Upper lobe of left lung (tissue), 6 donors: ENCODE data around the gene SBF2. TPM values are rescaled to one million over a fixed set of nuclear protein-coding genes. Genes with fewer than 3 reads are reported as not detected.

ENCODE experiments used
- ATAC-seq, 2 donors: fragments of 200-7000 bp; cut with Tn5 transposase; one replicate each; pipeline ENCODE4 v1.9.1; 2022; ENCODE audit warnings: mild to moderate bottlenecking in 2 of 2, moderate library complexity in 2 of 2; ENCODE audit not compliant: low FRiP score in 2 of 2
- DNase-seq, 2 donors: peaks; one replicate each; pipeline ENCODE4 v3.0.0-alpha.2; 2019 to 2020
- H3K27ac ChIP-seq, 4 donors: fragments of 200-600 bp; sonication (generic); one replicate each; pipeline ENCODE4 v1.5.1; 2016 to 2019
- H3K27me3 ChIP-seq, 4 donors: fragments of 200-600 bp; sonication (generic); one replicate each; pipeline ENCODE4 v1.5.1; 2017 to 2019
- H3K36me3 ChIP-seq, 4 donors: fragments of 200-600 bp; sonication (generic); one replicate each; pipeline ENCODE4 v1.5.1; 2016 to 2019
- H3K4me1 ChIP-seq, 4 donors: fragments of 200-600 bp; sonication (generic); one replicate each; pipeline ENCODE4 v1.5.1; 2018 to 2019
- H3K4me3 ChIP-seq, 4 donors: fragments of 200-600 bp; sonication (generic); one replicate each; pipeline ENCODE4 v1.5.1; 2017 to 2019; ENCODE audit warnings: mild to moderate bottlenecking in 2 of 4, moderate library complexity in 1 of 4
- H3K9me3 ChIP-seq, 4 donors: fragments of 200-600 bp; sonication (generic); one replicate each; pipeline ENCODE4 v1.5.1; 2018 to 2019
- EP300 ChIP-seq, 4 donors: sonication (generic); formaldehyde crosslinking; IDR thresholded peaks; one replicate each; pipeline ENCODE4 v1.5.1; 2017; ENCODE audit warnings: antibody characterized with exemption in 4 of 4, control low read depth in 2 of 4
- POLR2A ChIP-seq, 4 donors: fragments of 450-650 bp; IDR thresholded peaks; one replicate each; pipeline ENCODE4 v1.5.1; 2016 to 2017; ENCODE audit warnings: antibody characterized with exemption in 4 of 4, mild to moderate bottlenecking in 2 of 4
- POLR2AphosphoS5 ChIP-seq, 2 donors: sonication (generic); formaldehyde crosslinking; IDR thresholded peaks; one replicate each; pipeline ENCODE4 v1.5.1; 2017; ENCODE audit warnings: antibody characterized with exemption in 2 of 2
- WGBS, 2 donors: methylation state at CpG; one replicate each; pipeline ENCODE4 v1.1.5; 2017 to 2018; 5-methylcytosine and 5-hydroxymethylcytosine counted together
- total RNA-seq, 6 donors: library from RNA; depleted of rRNA in 4 of 6; stranded (reverse); fragments of >200 nt in 4 of 6; gene quantifications; one replicate each; pipeline versions ENCODE4 v1.1.0 to v1.2.1, GENCODE V29; 2016 to 2021
- TF ChIP-seq, protein P1 (sequence below), 6 experiments: fragments of 450-650 bp in 4 of 6; fragments of 200-600 bp in 2 of 6; sonication (generic) in 2 of 6; IDR thresholded peaks; one replicate each; pipeline ENCODE4 v1.5.1; 2016 to 2019; ENCODE audit warnings: antibody characterized with exemption in 6 of 6
- donor health status: DM: no; HTN: no; CAD: no; lungs with moderate emphysema.
- donor health status: DM: no; HTN: yes; CAD: no; lungs with severe emphysema.

SBF2 gene
- total RNA-seq, 6 donors from 2014 or later: 22.2 to 54.5 (median 41.2) TPM

- ATAC-seq: no peak
- 79 to 86% methylated on average over 2 of the region's 2 CpGs for WGBS, 2 donors
- DNase-seq: no peak
- Histone ChIP-seq H3K4me3 (no peak overlapping the region), H3K27me3 (no peaks in the 10 kb centered on the region), H3K4me1 (no peaks in the 10 kb centered on the region), H3K9me3 (no peaks in the 10 kb centered on the region), H3K27ac (no peak overlapping the region), H3K36me3 (peaks cover 0 to 30% (median 0%) of the 10 kb centered on the region in 4 donors)
- TF ChIP-seq, protein P1, sequence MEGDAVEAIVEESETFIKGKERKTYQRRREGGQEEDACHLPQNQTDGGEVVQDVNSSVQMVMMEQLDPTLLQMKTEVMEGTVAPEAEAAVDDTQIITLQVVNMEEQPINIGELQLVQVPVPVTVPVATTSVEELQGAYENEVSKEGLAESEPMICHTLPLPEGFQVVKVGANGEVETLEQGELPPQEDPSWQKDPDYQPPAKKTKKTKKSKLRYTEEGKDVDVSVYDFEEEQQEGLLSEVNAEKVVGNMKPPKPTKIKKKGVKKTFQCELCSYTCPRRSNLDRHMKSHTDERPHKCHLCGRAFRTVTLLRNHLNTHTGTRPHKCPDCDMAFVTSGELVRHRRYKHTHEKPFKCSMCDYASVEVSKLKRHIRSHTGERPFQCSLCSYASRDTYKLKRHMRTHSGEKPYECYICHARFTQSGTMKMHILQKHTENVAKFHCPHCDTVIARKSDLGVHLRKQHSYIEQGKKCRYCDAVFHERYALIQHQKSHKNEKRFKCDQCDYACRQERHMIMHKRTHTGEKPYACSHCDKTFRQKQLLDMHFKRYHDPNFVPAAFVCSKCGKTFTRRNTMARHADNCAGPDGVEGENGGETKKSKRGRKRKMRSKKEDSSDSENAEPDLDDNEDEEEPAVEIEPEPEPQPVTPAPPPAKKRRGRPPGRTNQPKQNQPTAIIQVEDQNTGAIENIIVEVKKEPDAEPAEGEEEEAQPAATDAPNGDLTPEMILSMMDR (IDR thresholded peaks at IDR 0.05): no peak
- no peak for TF ChIP-seq POLR2AphosphoS5 (IDR thresholded peaks at IDR 0.05)
- no peak for TF ChIP-seq EP300 (IDR thresholded peaks at IDR 0.05)
- TF ChIP-seq POLR2A (IDR thresholded peaks at IDR 0.05): no peak
These were observed 455.8 kb downstream of the SBF2 start for GRCh38 chr11:9838229-9838628.

- no peaks in the 10 kb centered on the region for H3K4me1 ChIP-seq
- peaks cover 0 to 24% (median 0%) of the 10 kb centered on the region in 4 donors for H3K36me3 ChIP-seq
- TF ChIP-seq POLR2A (IDR thresholded peaks at IDR 0.05) (no peak), EP300 (IDR thresholded peaks at IDR 0.05) (no peak)
- no peak for ATAC-seq
- no peak overlapping the region for H3K4me3 ChIP-seq
- no peak for DNase-seq
- 95 to 100% methylated on average over 3 of the region's 3 CpGs for WGBS, 2 donors
- no peaks in the 10 kb centered on the region for H3K9me3 ChIP-seq
- no peaks in the 10 kb centered on the region for H3K27me3 ChIP-seq
- no peak overlapping the region for H3K27ac ChIP-seq
These were observed 459.7 kb downstream of the SBF2 start for GRCh38 chr11:9834291-9834690.

- ATAC-seq (no peak), DNase-seq (no peak)
- no peak overlapping the region for H3K27ac ChIP-seq
- peaks cover 0 to 18% (median 0%) of the 10 kb centered on the region in 4 donors for H3K36me3 ChIP-seq
- H3K4me3 ChIP-seq: no peak overlapping the region
- H3K4me1 ChIP-seq: peaks cover 0 to 6% (median 0%) of the 10 kb centered on the region in 4 donors
- TF ChIP-seq POLR2AphosphoS5 (IDR thresholded peaks at IDR 0.05) (no peak), EP300 (IDR thresholded peaks at IDR 0.05) (no peak), POLR2A (IDR thresholded peaks at IDR 0.05) (no peak)
- TF ChIP-seq, protein P1 (IDR thresholded peaks at IDR 0.05): no peak
- no peaks in the 10 kb centered on the region for H3K27me3 ChIP-seq
- H3K9me3 ChIP-seq: no peaks in the 10 kb centered on the region
- 97 to 100% methylated on average over 3 of the region's 3 CpGs for WGBS, 2 donors
These were observed 462.9 kb downstream of the SBF2 start for GRCh38 chr11:9831122-9831521.

GRCh38 chr11:9827708-9828107 lies 466.3 kb downstream of the SBF2 start:
- Histone ChIP-seq H3K36me3 (peaks cover 0 to 15% (median 0%) of the 10 kb centered on the region in 4 donors), H3K27ac (no peak overlapping the region), H3K4me1 (peaks cover 0 to 6% (median 0%) of the 10 kb centered on the region in 4 donors), H3K27me3 (no peaks in the 10 kb centered on the region), H3K4me3 (no peak overlapping the region), H3K9me3 (no peaks in the 10 kb centered on the region)
- WGBS, 2 donors: 64 to 75% methylated on average over 1 of the region's 1 CpG
- no peak for ATAC-seq
- TF ChIP-seq POLR2A (IDR thresholded peaks at IDR 0.05): no peak
- no peak for TF ChIP-seq POLR2AphosphoS5 (IDR thresholded peaks at IDR 0.05)
- no peak for DNase-seq

GRCh38 chr11:9826390-9826789 lies 467.6 kb downstream of the SBF2 start:
- H3K36me3 ChIP-seq: peaks cover 0 to 6% (median 0%) of the 10 kb centered on the region in 4 donors
- no peak for DNase-seq
- H3K4me3 ChIP-seq: no peak overlapping the region
- no peak for TF ChIP-seq POLR2AphosphoS5 (IDR thresholded peaks at IDR 0.05)
- TF ChIP-seq EP300 (IDR thresholded peaks at IDR 0.05): no peak
- TF ChIP-seq, protein P1 (IDR thresholded peaks at IDR 0.05): no peak
- TF ChIP-seq POLR2A (IDR thresholded peaks at IDR 0.05): no peak
- H3K27me3 ChIP-seq: no peaks in the 10 kb centered on the region
- peaks cover 0 to 6% (median 0%) of the 10 kb centered on the region in 4 donors for H3K4me1 ChIP-seq
- H3K27ac ChIP-seq: no peak overlapping the region
- H3K9me3 ChIP-seq: no peaks in the 10 kb centered on the region
- 90 to 96% methylated on average over 1 of the region's 1 CpG for WGBS, 2 donors
- no peak for ATAC-seq

DNA sequence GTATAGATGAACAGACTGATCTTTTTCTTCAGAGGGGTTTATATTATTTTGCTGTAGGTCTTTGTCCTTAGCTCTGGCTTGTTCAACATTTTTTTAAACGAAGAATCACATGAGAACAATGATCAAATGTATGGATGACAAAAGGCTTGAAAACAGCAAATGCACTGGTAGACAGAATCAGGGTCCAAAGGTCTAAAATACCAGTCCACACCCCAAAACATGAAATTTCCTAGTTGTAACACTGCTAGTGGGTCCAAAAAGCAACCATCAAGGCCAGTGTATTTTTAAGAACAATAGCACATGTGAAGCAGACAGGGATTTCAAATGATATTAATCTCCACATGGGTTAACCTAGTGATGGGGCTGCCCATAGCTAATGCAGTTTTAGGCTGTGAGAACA lies 468.1 kb downstream of the SBF2 start:
- no peak overlapping the region for H3K27ac ChIP-seq
- no peak overlapping the region for H3K4me3 ChIP-seq
- no peaks in the 10 kb centered on the region for H3K27me3 ChIP-seq
- TF ChIP-seq EP300 (IDR thresholded peaks at IDR 0.05): no peak
- TF ChIP-seq, protein P1 (IDR thresholded peaks at IDR 0.05): no peak
- no peak for TF ChIP-seq POLR2A (IDR thresholded peaks at IDR 0.05)
- TF ChIP-seq POLR2AphosphoS5 (IDR thresholded peaks at IDR 0.05): no peak
- H3K4me1 ChIP-seq: peaks cover 0 to 6% (median 0%) of the 10 kb centered on the region in 4 donors
- H3K9me3 ChIP-seq: no peaks in the 10 kb centered on the region
- H3K36me3 ChIP-seq: peaks cover 0 to 1% (median 0%) of the 10 kb centered on the region in 4 donors
- WGBS, 2 donors: 88 to 96% methylated on average over 1 of the region's 1 CpG
- ATAC-seq: no peak
- no peak for DNase-seq
